Activated B cell treated with CpG ODN at 0.5 μM for 24 hours (primary cell): ENCODE results near the gene CTSD. TPM values are rescaled to one million over a fixed set of nuclear protein-coding genes. Genes with fewer than 3 reads are reported as not detected.

Source experiments
- ATAC-seq: fragments of 200-7000 bp; cut with Tn5 transposase; one replicate; pipeline ENCODE4 v1.10.0; 2021; ENCODE audit warnings: low read depth, mild to moderate bottlenecking, moderate library complexity
- CTCF ChIA-PET: fragments of 350-600 bp; sonication (Branson Sonifier 250); formaldehyde crosslinking; loops from one replicate; lab custom pipeline; 2021; ENCODE audit warnings: antibody characterized with exemption; lab: Charles Lee
- POLR2A ChIA-PET: fragments of 350-600 bp; sonication (Branson Sonifier 250); formaldehyde crosslinking; loops from one replicate; lab custom pipeline; 2021; ENCODE audit warnings: antibody characterized with exemption; lab: Charles Lee
- DNase-seq: peaks from one replicate; pipeline ENCODE4 v3.0.0; 2022
- H3K27ac Mint-ChIP-seq: one replicate; pipeline ENCODE4 v1.8.0; 2020; ENCODE audit warnings: mixed read lengths
- H3K27me3 Mint-ChIP-seq: one replicate; pipeline ENCODE4 v1.8.0; 2021; ENCODE audit warnings: mixed read lengths
- H3K36me3 Mint-ChIP-seq: one replicate; pipeline ENCODE4 v1.8.0; 2021; ENCODE audit warnings: low read depth, mixed read lengths
- H3K4me1 Mint-ChIP-seq: one replicate; pipeline ENCODE4 v1.8.0; 2021; ENCODE audit warnings: mixed read lengths
- H3K4me3 Mint-ChIP-seq: one replicate; pipeline ENCODE4 v1.8.0; 2020; ENCODE audit warnings: mild to moderate bottlenecking, mixed read lengths
- H3K9me3 Mint-ChIP-seq: one replicate; pipeline ENCODE4 v1.8.0; 2020; ENCODE audit warnings: mixed read lengths
- intact Hi-C: fragments of 100-400 bp; cut with micrococcal nuclease; formaldehyde crosslinking; loops from one replicate; pipeline ENCODE4 v1.15.1; 2024
- total RNA-seq: library from RNA; stranded (reverse); gene quantifications from 2 replicates; pipeline ENCODE4 v1.2.3, GENCODE V29; 2022
- TF ChIP-seq, protein P1 (sequence below): fragments of 200-600 bp; IDR thresholded peaks from one replicate; pipeline ENCODE4 v1.8.0; 2022; ENCODE audit warnings: antibody characterized with exemption, mild to moderate bottlenecking

Gene CTSD
- total RNA-seq, 1 donor from 2014 or later: 33.2 TPM

DNA sequence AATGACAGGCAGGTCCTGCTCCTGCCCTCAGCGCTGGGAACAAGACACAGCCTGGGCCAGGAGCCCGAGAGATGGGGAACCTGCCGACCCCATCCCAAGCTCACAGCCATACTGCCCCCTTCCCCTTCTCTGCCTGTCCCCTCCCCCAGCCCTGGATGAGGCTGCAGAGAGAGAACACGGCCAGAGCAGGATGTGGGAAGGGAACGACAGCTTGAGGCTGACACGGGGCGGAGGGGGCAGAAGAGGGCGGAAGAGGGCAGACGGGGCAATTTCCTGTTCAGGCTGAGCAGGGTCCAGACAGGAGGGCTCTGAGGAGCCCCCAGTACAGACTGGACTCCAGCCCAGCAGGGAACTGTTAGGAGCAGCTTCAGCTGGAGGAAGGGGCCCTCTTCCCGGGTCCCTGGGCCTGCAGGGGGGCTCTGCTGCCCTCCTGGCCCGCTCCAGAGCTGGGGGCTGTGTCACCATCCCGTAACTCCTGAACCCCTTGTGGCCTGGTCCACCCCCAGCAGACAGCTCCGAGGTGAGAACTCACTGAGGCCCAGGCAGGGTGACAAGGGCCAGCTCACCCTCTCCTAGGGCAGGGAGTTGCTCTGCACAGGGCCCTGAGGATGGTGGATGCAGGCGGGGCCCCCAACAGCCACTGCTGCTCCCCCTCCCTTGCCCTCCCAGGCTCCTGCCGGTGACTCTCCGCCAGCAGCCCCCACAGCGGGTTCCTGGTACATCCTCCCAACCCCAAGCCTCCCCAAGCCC is 5.7 kb downstream of the CTSD start:
- ChIA-PET CTCF (interaction anchor here (1.3 kb wide), 1 partner anchor 75 kb away, joined by 4 read pairs; no protein-coding TSS in a partner anchor), POLR2A (no interaction called here)
- Mint-ChIP-seq H3K27ac (no peak overlapping the region), H3K4me1 (peaks cover 22% of the 10 kb centered on the region), H3K4me3 (no peak overlapping the region), H3K36me3 (peaks cover 19% of the 10 kb centered on the region), H3K9me3 (no peaks in the 10 kb centered on the region), H3K27me3 (no peaks in the 10 kb centered on the region)
- ATAC-seq: no peak
- TF ChIP-seq, protein P1, sequence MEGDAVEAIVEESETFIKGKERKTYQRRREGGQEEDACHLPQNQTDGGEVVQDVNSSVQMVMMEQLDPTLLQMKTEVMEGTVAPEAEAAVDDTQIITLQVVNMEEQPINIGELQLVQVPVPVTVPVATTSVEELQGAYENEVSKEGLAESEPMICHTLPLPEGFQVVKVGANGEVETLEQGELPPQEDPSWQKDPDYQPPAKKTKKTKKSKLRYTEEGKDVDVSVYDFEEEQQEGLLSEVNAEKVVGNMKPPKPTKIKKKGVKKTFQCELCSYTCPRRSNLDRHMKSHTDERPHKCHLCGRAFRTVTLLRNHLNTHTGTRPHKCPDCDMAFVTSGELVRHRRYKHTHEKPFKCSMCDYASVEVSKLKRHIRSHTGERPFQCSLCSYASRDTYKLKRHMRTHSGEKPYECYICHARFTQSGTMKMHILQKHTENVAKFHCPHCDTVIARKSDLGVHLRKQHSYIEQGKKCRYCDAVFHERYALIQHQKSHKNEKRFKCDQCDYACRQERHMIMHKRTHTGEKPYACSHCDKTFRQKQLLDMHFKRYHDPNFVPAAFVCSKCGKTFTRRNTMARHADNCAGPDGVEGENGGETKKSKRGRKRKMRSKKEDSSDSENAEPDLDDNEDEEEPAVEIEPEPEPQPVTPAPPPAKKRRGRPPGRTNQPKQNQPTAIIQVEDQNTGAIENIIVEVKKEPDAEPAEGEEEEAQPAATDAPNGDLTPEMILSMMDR: no peak
- intact Hi-C loops: no loop called here
- DNase-seq: no peak

- ChIA-PET POLR2A (no interaction called here), CTCF (interaction anchor here (1.3 kb wide), 1 partner anchor 76 kb away, joined by 4 read pairs; no protein-coding TSS in a partner anchor)
- H3K9me3 Mint-ChIP-seq: no peaks in the 10 kb centered on the region
- DNase-seq (no peak), ATAC-seq (no peak)
- H3K27me3 Mint-ChIP-seq: no peaks in the 10 kb centered on the region
- TF ChIP-seq, protein P1: no peak
- H3K4me1 Mint-ChIP-seq: peaks cover 13% of the 10 kb centered on the region
- intact Hi-C loops: no loop called here
- H3K36me3 Mint-ChIP-seq: peaks cover 19% of the 10 kb centered on the region
- no peak overlapping the region for H3K4me3 Mint-ChIP-seq
- H3K27ac Mint-ChIP-seq: no peak overlapping the region
These were observed 6.6 kb downstream of the CTSD start for GRCh38 chr11:1756791-1757771.

- DNase-seq (no peak), ATAC-seq (no peak)
- ChIA-PET POLR2A (no interaction called here), CTCF (no interaction called here)
- intact Hi-C loops: no loop called here
- TF ChIP-seq, protein P1: no peak
- H3K9me3 Mint-ChIP-seq: no peaks in the 10 kb centered on the region
- H3K27ac Mint-ChIP-seq: no peak overlapping the region
- no peaks in the 10 kb centered on the region for H3K27me3 Mint-ChIP-seq
- H3K36me3 Mint-ChIP-seq: peaks cover 19% of the 10 kb centered on the region
- H3K4me1 Mint-ChIP-seq: peaks cover 12% of the 10 kb centered on the region
- H3K4me3 Mint-ChIP-seq: no peak overlapping the region
These were observed 7.8 kb downstream of the CTSD start for GRCh38 chr11:1755692-1756561.

DNA sequence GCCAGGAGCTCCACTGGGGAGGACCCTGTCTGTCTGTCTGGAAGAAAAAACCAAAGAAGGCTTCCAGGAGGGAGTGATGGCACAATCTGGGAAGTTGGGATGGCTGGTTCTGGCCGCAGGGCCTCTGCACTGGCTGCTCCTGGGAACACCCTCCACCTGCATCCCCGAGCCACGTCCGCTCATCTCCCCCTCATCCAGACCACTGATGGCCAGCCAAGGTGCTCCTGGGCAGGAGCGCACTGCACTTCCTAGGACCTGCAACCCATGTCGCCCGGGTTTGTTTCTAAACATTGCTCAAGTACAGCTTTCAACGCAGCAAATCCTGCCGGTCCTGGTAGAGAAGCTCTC is 8.4 kb downstream of the CTSD start:
- no peak for DNase-seq
- ChIA-PET CTCF (no interaction called here), POLR2A (no interaction called here)
- Mint-ChIP-seq H3K36me3 (peaks cover 17% of the 10 kb centered on the region), H3K27ac (no peak overlapping the region), H3K27me3 (peaks cover 3% of the 10 kb centered on the region), H3K9me3 (no peaks in the 10 kb centered on the region), H3K4me1 (peaks cover 14% of the 10 kb centered on the region), H3K4me3 (no peak overlapping the region)
- no peak for ATAC-seq
- intact Hi-C loops: no loop called here
- TF ChIP-seq, protein P1: no peak
